GM23338 (cell line): ENCODE data around the gene GNAI3. TPM values are rescaled to one million over a fixed set of nuclear protein-coding genes. Genes with fewer than 3 reads are reported as not detected.

Experiments used
- ATAC-seq: fragments of 200-7000 bp; cut with Tn5 transposase; 3 replicates; pipeline ENCODE4 v1.9.1; 2020
- DNase-seq: peaks from one replicate; pipeline ENCODE4 v3.0.0-alpha.2; 2015; ENCODE audit warnings: low spot score
- H2AFZ ChIP-seq: fragments of 200-600 bp; sonication (generic); 2 replicates; pipeline ENCODE4 v1.8.0; 2016; ENCODE audit warnings: antibody characterized with exemption, mild to moderate bottlenecking, moderate library complexity
- H3F3A ChIP-seq: fragments of 200-600 bp; sonication (generic); replicated peaks from 2 replicates; pipeline ENCODE4 v1.8.0; 2017; ENCODE audit warnings: antibody characterized with exemption, mixed run types, low read depth
- H3K27ac ChIP-seq: fragments of 200-600 bp; sonication (generic); 2 replicates; pipeline ENCODE4 v1.6.1; 2016; ENCODE audit warnings: low read depth
- H3K27me3 ChIP-seq: fragments of 200-600 bp; sonication (generic); 2 replicates; pipeline ENCODE4 v1.8.0; 2016; ENCODE audit warnings: mild to moderate bottlenecking, mixed run types, moderate library complexity; ENCODE audit not compliant: insufficient read depth
- H3K36me3 ChIP-seq: fragments of 200-600 bp; sonication (generic); 2 replicates; pipeline ENCODE4 v1.8.0; 2016; ENCODE audit warnings: mild to moderate bottlenecking; ENCODE audit not compliant: insufficient read depth
- H3K4me1 ChIP-seq: fragments of 200-600 bp; sonication (generic); 2 replicates; pipeline ENCODE4 v1.8.0; 2016; ENCODE audit warnings: mild to moderate bottlenecking, moderate library complexity; ENCODE audit not compliant: insufficient read depth
- H3K4me2 ChIP-seq: fragments of 200-600 bp; sonication (generic); 2 replicates; pipeline ENCODE4 v1.7.1; 2017; ENCODE audit warnings: mixed run types
- H3K4me3 ChIP-seq: fragments of 200-600 bp; sonication (generic); 2 replicates; pipeline ENCODE4 v1.6.1; 2016; ENCODE audit warnings: mixed run types
- H3K79me2 ChIP-seq: fragments of 200-600 bp; sonication (generic); replicated peaks from 2 replicates; pipeline ENCODE4 v1.8.0; 2017; ENCODE audit warnings: mild to moderate bottlenecking; ENCODE audit not compliant: insufficient read depth
- H3K9me2 ChIP-seq: fragments of 200-600 bp; sonication (generic); 2 replicates; pipeline ENCODE4 v1.8.0; 2017; ENCODE audit not compliant: insufficient read depth
- H4K20me1 ChIP-seq: fragments of 200-600 bp; sonication (generic); replicated peaks from 2 replicates; pipeline ENCODE4 v1.8.0; 2017; ENCODE audit warnings: mild to moderate bottlenecking; ENCODE audit not compliant: insufficient read depth
- H3K27ac Mint-ChIP-seq: 2 replicates; pipeline ENCODE4 v1.8.0; 2020; ENCODE audit warnings: inconsistent platforms, mild to moderate bottlenecking, moderate library complexity, mixed read lengths
- H3K27me3 Mint-ChIP-seq: 3 replicates; pipeline ENCODE4 v1.8.0; 2022; ENCODE audit warnings: low read depth, mild to moderate bottlenecking, moderate library complexity, mixed read lengths, inconsistent platforms; ENCODE audit not compliant: insufficient read depth, poor library complexity
- H3K36me3 Mint-ChIP-seq: 3 replicates; pipeline ENCODE4 v1.8.0; 2021; ENCODE audit warnings: low read depth, mild to moderate bottlenecking, inconsistent platforms, moderate library complexity, mixed read lengths
- H3K4me1 Mint-ChIP-seq: 3 replicates; pipeline ENCODE4 v1.8.0; 2020; ENCODE audit warnings: mild to moderate bottlenecking, inconsistent platforms, mixed read lengths
- H3K4me3 Mint-ChIP-seq: 3 replicates; pipeline ENCODE4 v1.8.0; 2021; ENCODE audit warnings: moderate library complexity, mild to moderate bottlenecking, inconsistent platforms, mixed read lengths
- H3K9me3 Mint-ChIP-seq: 3 replicates; pipeline ENCODE4 v1.8.0; 2020; ENCODE audit warnings: moderate library complexity, mild to moderate bottlenecking, inconsistent platforms, mixed read lengths
- CREB1 ChIP-seq: fragments of 250-450 bp; sonication (Bioruptor Pico); IDR thresholded peaks from 2 replicates; pipeline ENCODE4 v1.5.0; 2020; ENCODE audit warnings: low read depth, mild to moderate bottlenecking, moderate library complexity
- ETS1 ChIP-seq: IDR thresholded peaks from 2 replicates; pipeline ENCODE4 v1.6.1; 2016; ENCODE audit warnings: antibody characterized with exemption
- EZH2 ChIP-seq: fragments of 200-600 bp; sonication (generic); IDR thresholded peaks from one replicate; pipeline ENCODE4 v1.8.0; 2017; ENCODE audit warnings: antibody characterized with exemption, mild to moderate bottlenecking, low read depth; ENCODE audit not compliant: unreplicated experiment
- EZH2phosphoT487 ChIP-seq: fragments of 200-600 bp; sonication (generic); IDR thresholded peaks from one replicate; pipeline ENCODE4 v1.8.1; 2018; ENCODE audit warnings: antibody characterized with exemption; ENCODE audit not compliant: unreplicated experiment
- STAT1 ChIP-seq: IDR thresholded peaks from one replicate; pipeline ENCODE4 v1.6.1; 2016; ENCODE audit warnings: antibody characterized with exemption; ENCODE audit not compliant: unreplicated experiment
- ZNF331 ChIP-seq: fragments of 250-450 bp; sonication (Bioruptor Pico); IDR thresholded peaks from 2 replicates; pipeline ENCODE4 v1.5.0; 2020; ENCODE audit warnings: low read depth, mild to moderate bottlenecking, moderate library complexity
- ZNF462 ChIP-seq: fragments of 250-450 bp; sonication (Bioruptor Pico); IDR thresholded peaks from 2 replicates; pipeline ENCODE4 v1.5.0; 2020; ENCODE audit warnings: mild to moderate bottlenecking, moderate library complexity
- polyA plus RNA-seq: library from polyadenylated mRNA; unstranded; fragments of >200 nt; fragmentation: Nextera tagmentation; extraction: Ambion mirVana; gene quantifications from 2 replicates; pipeline ENCODE4 v1.2.1, GENCODE V29; 2016
- total RNA-seq: library from RNA; depleted of rRNA; stranded (reverse); fragments of >200 nt; shearing (Covaris generic); gene quantifications from 2 replicates; pipeline ENCODE4 v1.2.3, GENCODE V29; 2014
- TF ChIP-seq, protein P1 (sequence below), 2 experiments: fragments of 200-600 bp in 1 of 2; sonication (generic) in 1 of 2; conservative IDR thresholded peaks; 2 replicates each; pipeline versions ENCODE4 v1.5.1 to v1.6.1; 2016 to 2017; ENCODE audit warnings: antibody characterized with exemption in 2 of 2, low read depth in 2 of 2, mild to moderate bottlenecking in 2 of 2, moderate library complexity in 1 of 2

The GNAI3 gene
- total and polyA plus RNA-seq, 2 experiments from 2014 or later: 4.5 to 10.2 TPM

DNA sequence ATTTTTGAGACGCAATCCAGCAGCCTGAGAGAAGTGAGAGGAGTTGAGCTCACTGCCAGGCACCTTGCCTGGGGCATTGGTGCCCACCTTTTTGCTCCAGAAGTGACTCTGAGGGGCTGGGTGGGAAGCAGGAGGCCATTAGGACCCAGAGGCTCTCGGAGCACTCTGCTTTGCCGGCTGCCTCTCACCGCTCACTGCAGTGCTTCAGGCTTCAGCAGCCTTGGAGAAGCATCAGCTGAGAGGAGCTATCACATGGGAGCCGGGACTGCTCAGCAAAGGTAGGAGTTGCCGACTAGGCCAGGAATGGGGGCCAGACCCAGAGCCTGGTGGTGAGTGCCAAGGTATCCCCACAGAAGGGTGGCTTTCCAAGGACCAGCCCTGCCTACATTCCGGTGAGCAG is 8.7 kb upstream of the GNAI3 start, which contains the start of gene GPR61 (continued):
- no peak for TF ChIP-seq ZNF462 (CRISPR knock-in tag)
- no peak for TF ChIP-seq EZH2phosphoT487
- no peak for TF ChIP-seq ZNF331
- TF ChIP-seq, protein P1, sequence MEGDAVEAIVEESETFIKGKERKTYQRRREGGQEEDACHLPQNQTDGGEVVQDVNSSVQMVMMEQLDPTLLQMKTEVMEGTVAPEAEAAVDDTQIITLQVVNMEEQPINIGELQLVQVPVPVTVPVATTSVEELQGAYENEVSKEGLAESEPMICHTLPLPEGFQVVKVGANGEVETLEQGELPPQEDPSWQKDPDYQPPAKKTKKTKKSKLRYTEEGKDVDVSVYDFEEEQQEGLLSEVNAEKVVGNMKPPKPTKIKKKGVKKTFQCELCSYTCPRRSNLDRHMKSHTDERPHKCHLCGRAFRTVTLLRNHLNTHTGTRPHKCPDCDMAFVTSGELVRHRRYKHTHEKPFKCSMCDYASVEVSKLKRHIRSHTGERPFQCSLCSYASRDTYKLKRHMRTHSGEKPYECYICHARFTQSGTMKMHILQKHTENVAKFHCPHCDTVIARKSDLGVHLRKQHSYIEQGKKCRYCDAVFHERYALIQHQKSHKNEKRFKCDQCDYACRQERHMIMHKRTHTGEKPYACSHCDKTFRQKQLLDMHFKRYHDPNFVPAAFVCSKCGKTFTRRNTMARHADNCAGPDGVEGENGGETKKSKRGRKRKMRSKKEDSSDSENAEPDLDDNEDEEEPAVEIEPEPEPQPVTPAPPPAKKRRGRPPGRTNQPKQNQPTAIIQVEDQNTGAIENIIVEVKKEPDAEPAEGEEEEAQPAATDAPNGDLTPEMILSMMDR (conservative IDR thresholded peaks at IDR 0.05; ENCODE audit: low read depth in 2 of 2): no peak

- no peaks in the 10 kb centered on the region for H4K20me1 ChIP-seq
- Mint-ChIP-seq H3K36me3 (no peaks in the 10 kb centered on the region), H3K27me3 (peaks cover 2% of the 10 kb centered on the region), H3K27ac (no peak overlapping the region), H3K9me3 (no peaks in the 10 kb centered on the region), H3K4me1 (peaks cover 9% of the 10 kb centered on the region), H3K4me3 (no peak overlapping the region)
- H3F3A ChIP-seq: no peaks in the 10 kb centered on the region
- ATAC-seq (no peak), DNase-seq (no peak)
- no peak overlapping the region for H2AFZ ChIP-seq
- no peaks in the 10 kb centered on the region for H3K27me3 ChIP-seq
- no peak overlapping the region for H3K27ac ChIP-seq
- H3K36me3 ChIP-seq: no peaks in the 10 kb centered on the region
- H3K79me2 ChIP-seq: no peaks in the 10 kb centered on the region
- H3K4me1 ChIP-seq: no peaks in the 10 kb centered on the region
- no peak overlapping the region for H3K4me2 ChIP-seq
- no peak overlapping the region for H3K4me3 ChIP-seq
- no peaks in the 10 kb centered on the region for H3K9me2 ChIP-seq
- no peak for TF ChIP-seq CREB1
- TF ChIP-seq EZH2: no peak
- TF ChIP-seq STAT1: no peak
- no peak for TF ChIP-seq ZNF331
- TF ChIP-seq ETS1: no peak
Observed at GRCh38 chr1:109541102-109541501, 7.3 kb upstream of the GNAI3 start.
